ENCODE data around the gene CHAC1. TPM values are rescaled to one million over a fixed set of nuclear protein-coding genes. Genes with fewer than 3 reads are reported as not detected.

The CHAC1 gene
- total and polyA plus RNA-seq, 2 of the 13 experiments (the other 11 are each of a cell fraction or from before 2014, with no cell fraction given), result 0.44 TPM; not detected in 1

DNA sequence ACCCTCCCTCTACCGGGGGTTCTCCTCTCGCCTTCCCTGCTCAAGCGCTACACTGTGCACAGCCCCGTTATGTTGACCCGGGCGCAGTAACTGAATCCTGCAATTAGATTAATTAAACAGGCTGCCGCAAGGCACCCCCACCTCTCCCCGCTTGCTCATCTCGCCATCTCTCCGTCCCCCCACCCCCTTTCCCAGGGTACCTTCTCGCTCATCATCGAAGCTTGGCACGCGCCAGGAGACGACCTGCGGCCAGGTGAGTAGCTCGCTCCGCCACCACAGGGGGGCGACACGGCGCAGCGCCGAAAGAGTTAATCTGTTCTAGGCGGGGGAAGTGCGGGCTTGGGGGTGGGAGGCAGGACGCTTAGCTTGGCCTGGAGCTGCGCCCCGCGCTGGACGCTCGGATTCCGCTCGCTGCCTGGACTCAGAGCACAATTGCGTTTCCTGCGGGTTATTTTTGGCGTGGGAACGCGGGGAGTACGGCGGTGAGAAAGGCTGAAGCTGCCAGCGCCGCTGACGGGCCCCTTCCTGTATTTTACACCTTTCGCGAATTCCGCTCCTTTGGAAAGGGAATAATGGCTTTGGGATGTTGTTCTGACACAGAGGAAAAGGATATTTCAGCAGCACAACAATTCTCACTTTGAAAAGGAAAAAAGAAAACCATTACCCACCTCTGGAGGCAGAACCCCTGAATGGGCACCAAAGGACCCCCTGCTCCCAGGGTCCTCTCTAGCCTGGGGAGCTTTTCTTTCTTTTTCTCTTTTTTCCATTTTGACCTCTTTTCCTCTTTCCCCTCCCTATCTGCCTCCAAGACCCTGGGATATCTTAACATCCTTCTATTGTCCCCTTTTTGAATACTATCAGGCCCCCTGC is 22.6 kb upstream of the CHAC1 start (continued):
- TF ChIP-seq MBNL3 (CRISPR knock-in tag; conservative IDR thresholded peaks at IDR 0.05), result no peak
- TF ChIP-seq, protein P1, sequence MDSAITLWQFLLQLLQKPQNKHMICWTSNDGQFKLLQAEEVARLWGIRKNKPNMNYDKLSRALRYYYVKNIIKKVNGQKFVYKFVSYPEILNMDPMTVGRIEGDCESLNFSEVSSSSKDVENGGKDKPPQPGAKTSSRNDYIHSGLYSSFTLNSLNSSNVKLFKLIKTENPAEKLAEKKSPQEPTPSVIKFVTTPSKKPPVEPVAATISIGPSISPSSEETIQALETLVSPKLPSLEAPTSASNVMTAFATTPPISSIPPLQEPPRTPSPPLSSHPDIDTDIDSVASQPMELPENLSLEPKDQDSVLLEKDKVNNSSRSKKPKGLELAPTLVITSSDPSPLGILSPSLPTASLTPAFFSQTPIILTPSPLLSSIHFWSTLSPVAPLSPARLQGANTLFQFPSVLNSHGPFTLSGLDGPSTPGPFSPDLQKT (CRISPR knock-in tag; IDR thresholded peaks at IDR 0.05; ENCODE audit: borderline replicate concordance), result no peak
- TF ChIP-seq, protein P2, sequence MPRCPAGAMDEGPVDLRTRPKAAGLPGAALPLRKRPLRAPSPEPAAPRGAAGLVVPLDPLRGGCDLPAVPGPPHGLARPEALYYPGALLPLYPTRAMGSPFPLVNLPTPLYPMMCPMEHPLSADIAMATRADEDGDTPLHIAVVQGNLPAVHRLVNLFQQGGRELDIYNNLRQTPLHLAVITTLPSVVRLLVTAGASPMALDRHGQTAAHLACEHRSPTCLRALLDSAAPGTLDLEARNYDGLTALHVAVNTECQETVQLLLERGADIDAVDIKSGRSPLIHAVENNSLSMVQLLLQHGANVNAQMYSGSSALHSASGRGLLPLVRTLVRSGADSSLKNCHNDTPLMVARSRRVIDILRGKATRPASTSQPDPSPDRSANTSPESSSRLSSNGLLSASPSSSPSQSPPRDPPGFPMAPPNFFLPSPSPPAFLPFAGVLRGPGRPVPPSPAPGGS (CRISPR knock-in tag; IDR thresholded peaks at IDR 0.05), result no peak
- TF ChIP-seq, protein P3, sequence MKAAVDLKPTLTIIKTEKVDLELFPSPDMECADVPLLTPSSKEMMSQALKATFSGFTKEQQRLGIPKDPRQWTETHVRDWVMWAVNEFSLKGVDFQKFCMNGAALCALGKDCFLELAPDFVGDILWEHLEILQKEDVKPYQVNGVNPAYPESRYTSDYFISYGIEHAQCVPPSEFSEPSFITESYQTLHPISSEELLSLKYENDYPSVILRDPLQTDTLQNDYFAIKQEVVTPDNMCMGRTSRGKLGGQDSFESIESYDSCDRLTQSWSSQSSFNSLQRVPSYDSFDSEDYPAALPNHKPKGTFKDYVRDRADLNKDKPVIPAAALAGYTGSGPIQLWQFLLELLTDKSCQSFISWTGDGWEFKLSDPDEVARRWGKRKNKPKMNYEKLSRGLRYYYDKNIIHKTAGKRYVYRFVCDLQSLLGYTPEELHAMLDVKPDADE (CRISPR knock-in tag; IDR thresholded peaks at IDR 0.05), result no peak
- no peak for TF ChIP-seq NCOR1 (IDR thresholded peaks at IDR 0.05; ENCODE audit: borderline replicate concordance, low read length)
- no peak for TF ChIP-seq U2AF1 (optimal IDR thresholded peaks at IDR 0.05; ENCODE audit: low read depth, low read length)
- TF ChIP-seq SMAD9 (CRISPR knock-in tag; IDR thresholded peaks at IDR 0.05), result no peak
- no peak for TF ChIP-seq TBP (CRISPR knock-in tag; IDR thresholded peaks at IDR 0.05)
- TF ChIP-seq MXI1 (IDR thresholded peaks at IDR 0.05; ENCODE audit: borderline replicate concordance, low read depth, low read length), result no peak
- TF ChIP-seq, protein P4, sequence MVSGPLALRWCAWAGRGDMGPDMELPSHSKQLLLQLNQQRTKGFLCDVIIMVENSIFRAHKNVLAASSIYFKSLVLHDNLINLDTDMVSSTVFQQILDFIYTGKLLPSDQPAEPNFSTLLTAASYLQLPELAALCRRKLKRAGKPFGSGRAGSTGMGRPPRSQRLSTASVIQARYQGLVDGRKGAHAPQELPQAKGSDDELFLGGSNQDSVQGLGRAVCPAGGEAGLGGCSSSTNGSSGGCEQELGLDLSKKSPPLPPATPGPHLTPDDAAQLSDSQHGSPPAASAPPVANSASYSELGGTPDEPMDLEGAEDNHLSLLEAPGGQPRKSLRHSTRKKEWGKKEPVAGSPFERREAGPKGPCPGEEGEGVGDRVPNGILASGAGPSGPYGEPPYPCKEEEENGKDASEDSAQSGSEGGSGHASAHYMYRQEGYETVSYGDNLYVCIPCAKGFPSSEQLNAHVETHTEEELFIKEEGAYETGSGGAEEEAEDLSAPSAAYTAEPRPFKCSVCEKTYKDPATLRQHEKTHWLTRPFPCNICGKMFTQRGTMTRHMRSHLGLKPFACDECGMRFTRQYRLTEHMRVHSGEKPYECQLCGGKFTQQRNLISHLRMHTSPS (CRISPR knock-in tag; IDR thresholded peaks at IDR 0.05; ENCODE audit: low read depth), result no peak
- TF ChIP-seq PHF21A (CRISPR knock-in tag; IDR thresholded peaks at IDR 0.05), result peak; percentile 39; the same call in 1 of the 2 replicates
- no peak for TF ChIP-seq FOXP1 (IDR thresholded peaks at IDR 0.05)
- no peak for TF ChIP-seq FOXP1 (CRISPR knock-in tag; IDR thresholded peaks at IDR 0.05)
- no peak for TF ChIP-seq TEAD3 (CRISPR knock-in tag; optimal IDR thresholded peaks at IDR 0.05; ENCODE audit: borderline replicate concordance)
- no peak for TF ChIP-seq TOPORS (CRISPR knock-in tag; IDR thresholded peaks at IDR 0.05)
- no peak for TF ChIP-seq MTA1 (CRISPR knock-in tag; IDR thresholded peaks at IDR 0.05; ENCODE audit: borderline replicate concordance)
